GM12801 (cell line): ENCODE data around the gene SPTBN5.

Experiments used
- CTCF ChIP-seq: IDR thresholded peaks from one replicate; pipeline ENCODE4 v1.5.1; 2011; ENCODE audit warnings: control low read depth; ENCODE audit not compliant: insufficient read length; ENCODE audit errors: extremely low read depth

Gene SPTBN5

GRCh38 chr15:41907141-41907540, 13.3 kb upstream of the SPTBN5 start:
- no peak for TF ChIP-seq CTCF

- no peak for TF ChIP-seq CTCF
Observed at GRCh38 chr15:41906608-41907007, 12.8 kb upstream of the SPTBN5 start.

GRCh38 chr15:41905036-41905793, 11.4 kb upstream of the SPTBN5 start:
- no peak for TF ChIP-seq CTCF

- peak; percentile 14 for TF ChIP-seq CTCF
Observed at GRCh38 chr15:41904541-41905005, 10.7 kb upstream of the SPTBN5 start.

- TF ChIP-seq CTCF: no peak
Observed at GRCh38 chr15:41903782-41904181, 9.9 kb upstream of the SPTBN5 start.

GRCh38 chr15:41901431-41901830, 7.6 kb upstream of the SPTBN5 start:
- no peak for TF ChIP-seq CTCF

- TF ChIP-seq CTCF: no peak
Observed at GRCh38 chr15:41900526-41901380, 6.9 kb upstream of the SPTBN5 start.
